PFSK-1 (cell line): ENCODE data around the gene LEFTY1.

Experiments
- FOXP2 ChIP-seq: optimal IDR thresholded peaks from 2 replicates; pipeline ENCODE3; 2011; ENCODE audit warnings: borderline replicate concordance, control low read depth, inconsistent platforms; ENCODE audit not compliant: insufficient read depth; ENCODE audit errors: extremely low read length, extremely low read depth
- POLR2AphosphoS5 ChIP-seq: IDR thresholded peaks from 2 replicates; pipeline ENCODE4 v1.6.1; 2012; ENCODE audit warnings: low read depth, mild to moderate bottlenecking, control low read depth, low read length, moderate library complexity
- SIN3A ChIP-seq: IDR thresholded peaks from 2 replicates; pipeline ENCODE4 v1.6.1; 2012; ENCODE audit warnings: mild to moderate bottlenecking, low read length, moderate library complexity, borderline replicate concordance; ENCODE audit not compliant: insufficient read depth
- TAF1 ChIP-seq: IDR thresholded peaks from 2 replicates; pipeline ENCODE4 v1.6.1; 2012; ENCODE audit warnings: low read length, control low read depth, borderline replicate concordance; ENCODE audit not compliant: insufficient read depth
- TF ChIP-seq, protein P1 (sequence below), 2 experiments: IDR thresholded peaks; 2 replicates each; pipeline versions ENCODE4 v1.6.1 to v1.8.0; 2011 to 2012; ENCODE audit warnings: low read depth in 2 of 2, low read length in 2 of 2, control low read depth in 1 of 2, inconsistent platforms in 1 of 2, mild to moderate bottlenecking in 1 of 2, moderate library complexity in 1 of 2; ENCODE audit not compliant: insufficient read depth in 1 of 2

The LEFTY1 gene

DNA sequence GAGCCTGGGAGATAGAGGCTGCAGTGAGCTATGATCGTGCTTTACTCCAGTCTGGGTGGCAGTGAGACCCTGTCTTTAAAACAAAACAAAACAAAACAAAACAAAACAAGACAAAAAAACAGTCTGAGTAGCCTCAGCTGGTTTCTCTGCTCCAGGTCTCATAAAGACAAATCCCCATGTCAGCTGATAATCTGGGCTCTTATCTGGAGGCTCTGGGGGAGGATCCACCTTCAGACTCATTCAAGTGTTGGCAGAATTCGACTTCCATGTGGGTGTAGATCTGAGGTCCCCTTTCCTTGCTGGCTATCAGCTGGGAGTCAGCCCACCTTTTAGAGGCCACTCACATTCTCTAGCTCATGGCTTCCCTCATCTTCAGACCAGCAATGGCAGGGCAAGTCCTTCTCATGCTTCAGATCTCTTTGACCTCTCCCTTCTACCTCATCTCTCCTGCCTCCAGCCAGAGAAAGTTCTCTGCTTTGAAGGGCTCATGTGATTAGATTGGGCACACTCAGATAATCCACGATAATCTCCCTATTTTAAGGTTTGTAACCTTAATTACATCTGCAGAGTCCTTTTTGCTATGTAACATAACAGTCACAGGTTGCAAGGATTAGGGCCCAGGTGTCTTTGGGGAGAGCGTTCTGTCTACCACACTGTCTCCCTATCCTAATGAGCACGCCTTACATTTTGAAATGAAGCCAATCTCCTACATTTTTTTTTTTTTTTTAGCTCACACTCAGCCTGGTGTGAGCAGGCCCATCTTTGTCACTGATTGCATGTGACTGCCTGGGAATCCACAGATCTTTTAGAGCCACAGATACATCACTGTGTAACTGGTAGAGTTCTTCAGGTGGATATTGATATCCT is 42.6 kb upstream of the LEFTY1 start:
- TF ChIP-seq TAF1 (no peak), SIN3A (no peak), POLR2AphosphoS5 (no peak), FOXP2 (no peak)
- TF ChIP-seq, protein P1, sequence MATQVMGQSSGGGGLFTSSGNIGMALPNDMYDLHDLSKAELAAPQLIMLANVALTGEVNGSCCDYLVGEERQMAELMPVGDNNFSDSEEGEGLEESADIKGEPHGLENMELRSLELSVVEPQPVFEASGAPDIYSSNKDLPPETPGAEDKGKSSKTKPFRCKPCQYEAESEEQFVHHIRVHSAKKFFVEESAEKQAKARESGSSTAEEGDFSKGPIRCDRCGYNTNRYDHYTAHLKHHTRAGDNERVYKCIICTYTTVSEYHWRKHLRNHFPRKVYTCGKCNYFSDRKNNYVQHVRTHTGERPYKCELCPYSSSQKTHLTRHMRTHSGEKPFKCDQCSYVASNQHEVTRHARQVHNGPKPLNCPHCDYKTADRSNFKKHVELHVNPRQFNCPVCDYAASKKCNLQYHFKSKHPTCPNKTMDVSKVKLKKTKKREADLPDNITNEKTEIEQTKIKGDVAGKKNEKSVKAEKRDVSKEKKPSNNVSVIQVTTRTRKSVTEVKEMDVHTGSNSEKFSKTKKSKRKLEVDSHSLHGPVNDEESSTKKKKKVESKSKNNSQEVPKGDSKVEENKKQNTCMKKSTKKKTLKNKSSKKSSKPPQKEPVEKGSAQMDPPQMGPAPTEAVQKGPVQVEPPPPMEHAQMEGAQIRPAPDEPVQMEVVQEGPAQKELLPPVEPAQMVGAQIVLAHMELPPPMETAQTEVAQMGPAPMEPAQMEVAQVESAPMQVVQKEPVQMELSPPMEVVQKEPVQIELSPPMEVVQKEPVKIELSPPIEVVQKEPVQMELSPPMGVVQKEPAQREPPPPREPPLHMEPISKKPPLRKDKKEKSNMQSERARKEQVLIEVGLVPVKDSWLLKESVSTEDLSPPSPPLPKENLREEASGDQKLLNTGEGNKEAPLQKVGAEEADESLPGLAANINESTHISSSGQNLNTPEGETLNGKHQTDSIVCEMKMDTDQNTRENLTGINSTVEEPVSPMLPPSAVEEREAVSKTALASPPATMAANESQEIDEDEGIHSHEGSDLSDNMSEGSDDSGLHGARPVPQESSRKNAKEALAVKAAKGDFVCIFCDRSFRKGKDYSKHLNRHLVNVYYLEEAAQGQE (IDR thresholded peaks at IDR 0.05; ENCODE audit: insufficient read depth in 1 of 2, low read depth in 2 of 2, low read length in 2 of 2) = no peak

DNA sequence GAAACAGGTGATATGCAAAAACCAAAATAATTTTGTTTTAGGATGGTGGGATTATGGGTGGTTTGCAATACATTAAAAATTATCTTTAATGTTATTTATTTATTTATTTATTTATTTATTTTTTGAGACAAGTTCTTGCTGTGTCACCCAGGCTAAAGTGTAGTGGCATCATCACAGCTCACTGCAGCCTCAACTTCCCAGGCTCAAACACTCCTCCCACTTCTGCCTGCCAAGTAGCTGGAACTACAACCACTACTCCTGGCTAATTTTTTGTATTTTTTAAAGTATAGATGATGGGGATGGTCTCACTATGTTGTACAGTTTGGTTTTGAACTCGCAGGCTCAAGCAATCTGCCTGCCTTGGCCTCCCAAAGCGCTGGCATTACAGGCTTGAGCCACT is 41.6 kb upstream of the LEFTY1 start:
- TF ChIP-seq TAF1 (no peak), SIN3A (no peak), POLR2AphosphoS5 (no peak), FOXP2 (no peak)
- TF ChIP-seq, protein P1 (IDR thresholded peaks at IDR 0.05; ENCODE audit: insufficient read depth in 1 of 2, low read depth in 2 of 2, low read length in 2 of 2) = no peak

DNA sequence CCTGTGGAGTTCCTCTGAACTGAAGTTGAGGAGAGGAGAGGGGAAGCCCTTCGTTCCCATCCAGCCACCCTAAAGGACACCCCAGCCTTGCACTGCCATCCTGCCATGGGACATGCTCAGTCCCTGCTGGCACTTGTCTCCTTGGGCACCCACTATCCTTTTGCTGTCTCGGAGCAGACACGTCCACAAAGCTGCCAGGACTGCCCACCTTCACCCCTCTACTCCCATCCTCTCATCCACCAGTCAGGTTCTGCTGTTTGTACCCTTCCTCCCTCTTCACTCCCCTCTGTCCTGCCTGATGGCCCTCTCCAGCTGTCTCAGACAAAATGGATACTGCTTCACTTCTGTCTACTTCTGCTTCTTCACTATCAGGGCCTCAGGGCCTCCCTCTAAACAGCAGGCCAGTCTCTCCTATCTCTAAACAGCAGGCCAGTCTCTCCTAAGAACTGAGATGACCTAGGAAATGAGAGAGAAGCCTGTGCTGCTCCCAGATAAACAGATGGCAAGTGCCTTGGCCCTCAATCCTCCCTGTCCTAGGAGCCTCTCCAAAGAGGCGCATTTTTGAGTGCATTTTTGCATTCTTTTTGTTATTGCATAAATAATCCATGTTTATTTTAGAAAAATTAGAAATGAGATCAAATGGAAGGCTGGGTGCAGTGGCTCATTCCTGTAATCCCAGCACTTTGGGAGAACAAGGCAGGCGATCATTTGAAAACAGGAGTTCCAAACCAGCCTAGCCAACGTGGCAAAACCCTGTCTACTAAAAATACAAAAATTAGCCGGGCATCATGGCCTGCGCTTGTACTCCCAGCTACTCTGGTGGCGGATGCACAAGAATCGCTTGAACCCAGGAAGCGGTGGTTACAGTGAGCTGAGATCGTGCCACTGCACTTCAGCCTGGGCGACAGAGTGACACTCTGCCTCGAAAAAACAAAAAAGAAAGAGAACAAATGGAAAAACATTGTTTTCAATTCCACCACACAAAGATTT is 39.5 kb upstream of the LEFTY1 start:
- TF ChIP-seq FOXP2 (no peak), POLR2AphosphoS5 (no peak), SIN3A (no peak), TAF1 (no peak)
- TF ChIP-seq, protein P1 (IDR thresholded peaks at IDR 0.05; ENCODE audit: insufficient read depth in 1 of 2, low read depth in 2 of 2, low read length in 2 of 2) = no peak

DNA sequence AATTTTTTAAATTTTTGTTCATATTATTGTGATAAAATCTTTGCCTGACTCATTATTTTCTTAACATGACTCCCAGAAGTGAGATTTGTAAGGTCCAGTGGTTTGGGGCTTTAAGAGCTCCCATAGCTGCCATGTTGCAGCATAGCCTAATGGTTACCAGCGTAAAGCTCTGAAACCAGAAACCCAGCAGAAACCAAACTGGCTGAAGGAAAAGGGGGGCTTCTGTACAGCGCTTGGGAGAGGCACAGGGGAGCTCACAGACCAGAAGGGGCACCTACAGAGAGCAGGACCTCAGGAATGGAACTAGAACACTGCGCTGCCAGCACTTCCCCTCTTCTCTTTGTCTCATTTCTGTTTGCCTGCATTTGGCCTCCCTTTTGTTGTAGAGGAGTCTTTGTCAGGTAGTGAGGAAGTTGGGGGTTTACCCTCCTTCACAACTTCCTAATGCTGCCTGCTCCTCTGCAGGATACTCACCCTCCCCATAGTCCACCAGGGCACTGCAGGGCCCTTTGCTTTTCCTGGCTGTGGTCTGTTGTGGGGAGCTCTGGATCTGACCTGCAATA is 37.7 kb upstream of the LEFTY1 start:
- no peak for TF ChIP-seq SIN3A

DNA sequence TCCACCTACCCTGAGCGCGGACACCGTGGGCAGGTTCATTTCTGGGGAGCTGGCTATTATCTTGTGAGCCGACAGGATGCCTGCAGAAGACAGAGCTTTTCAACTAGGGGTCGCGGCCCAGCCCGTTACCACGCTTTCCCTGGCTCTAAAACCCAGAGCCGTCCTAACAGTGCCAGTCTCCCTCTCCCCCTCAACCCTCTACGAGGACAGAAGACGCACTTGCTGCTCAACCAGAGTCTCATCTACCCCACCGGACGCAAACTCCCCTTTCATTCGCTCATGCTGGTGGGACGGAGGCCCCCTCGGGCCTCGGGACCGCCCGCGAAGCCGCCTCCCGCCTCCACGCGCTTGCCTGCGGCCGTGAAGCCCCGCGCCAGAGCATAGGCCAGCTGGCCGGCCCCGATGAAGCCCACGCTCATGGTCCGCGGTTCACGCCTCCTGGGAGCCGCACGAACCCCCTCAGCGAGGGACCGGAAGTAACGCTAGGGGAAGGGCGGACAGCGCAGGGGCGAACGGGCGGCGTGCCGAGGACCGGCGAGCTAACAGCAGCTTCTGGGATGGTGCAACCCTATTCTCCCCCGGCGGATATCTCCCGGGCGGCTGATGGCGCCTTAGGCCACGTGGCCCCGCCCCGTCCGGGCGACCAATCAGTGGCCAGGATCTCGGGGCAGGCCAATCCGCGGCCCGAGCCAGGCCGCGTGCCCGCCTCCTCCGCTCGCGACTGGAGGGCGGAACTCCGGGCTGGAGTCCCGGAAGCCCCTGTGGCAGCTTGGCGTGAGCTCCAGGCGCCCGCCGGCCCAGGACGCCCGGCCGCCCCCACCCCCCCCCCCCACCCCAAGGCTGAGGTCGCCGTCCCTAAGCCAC is 35.0 kb upstream of the LEFTY1 start, which contains the start of gene PYCR2:
Gene PYCR2, minus strand, starts transcription at position 559 of the 864 bp plus-strand sequence. Its CDS starts 140 bp downstream, at position 419.
- peak; percentile 92 for TF ChIP-seq POLR2AphosphoS5
- TF ChIP-seq TAF1 = peak; percentile 70
- TF ChIP-seq, protein P1 (IDR thresholded peaks at IDR 0.05; ENCODE audit: insufficient read depth in 1 of 2, low read depth in 2 of 2, low read length in 2 of 2) = peak in 1 of 2 experiments; percentile 71; a peak in 2 of 4 replicates
- TF ChIP-seq FOXP2 = no peak
- peak; percentile 81; the same call in 1 of the 2 replicates for TF ChIP-seq SIN3A
